HT-29 (cell line): Measurements from ENCODE around the gene EZH2. TPM values are rescaled to one million over a fixed set of nuclear protein-coding genes. Genes with fewer than 3 reads are reported as not detected.

ENCODE experiments used
- DNase-seq: peaks from one replicate; pipeline ENCODE4 v3.0.0-alpha.2; 2015; ENCODE audit warnings: low spot score
- small RNA-seq: library from RNA; depleted of rRNA; stranded (forward); fragments of <200 nt; gene quantifications from one replicate; pipeline ENCODE3, GENCODE V24; 2014
- total RNA-seq: library from RNA; depleted of rRNA; stranded (reverse); fragments of >200 nt; shearing (Covaris generic); gene quantifications from 2 replicates; pipeline ENCODE4 v1.2.3, GENCODE V29; 2014; rRNA removed

Gene EZH2
- total RNA-seq, 1 experiment from 2014 or later = 36.1 TPM

GRCh38 chr7:148772297-148773089, 111.6 kb downstream of the EZH2 start:
- DNase-seq = no peak

GRCh38 chr7:148770004-148770403, 114.1 kb downstream of the EZH2 start:
- DNase-seq = no peak

- DNase-seq = no peak
Measured at GRCh38 chr7:148763622-148764021, 120.5 kb downstream of the EZH2 start.

- DNase-seq = no peak
Measured at GRCh38 chr7:148761499-148762278, 122.4 kb downstream of the EZH2 start.

Small RNA genes lying within 50 kb of the gene (small RNA-seq; reads per million reads assigned to genes)
- not detected for gene RF00017
- not detected for gene RN7SL569P
- not detected for gene RNU7-20P

Other genes starting within 250 kb of the EZH2 start
- 44.2 and 46.7 TPM in 2 replicates for gene CUL1, start 185.4 kb downstream of the EZH2 start, total RNA-seq
- 327 and 331 TPM in 2 replicates for gene PDIA4, start 144.2 kb upstream of the EZH2 start, total RNA-seq
- 9.3 and 10.4 TPM in 2 replicates for gene ZNF786, start 206.4 kb upstream of the EZH2 start, total RNA-seq
- 0.39 and 1.2 TPM in 2 replicates for gene ZNF425, start 242.0 kb upstream of the EZH2 start, total RNA-seq